Stimulated activated CD4-positive, alpha-beta T cell treated with anti-CD3 and anti-CD28 coated beads, Interleukin-12 subunit alpha, Interleukin-12 subunit beta, amount 100 ng/mL, for 24 hours (primary cell): ENCODE results near the gene CYP4F3.
"Not testable (repeated sequence)": the region's sequence is repeated elsewhere in the genome, so short reads cannot be mapped to it uniquely, and the experiment has no call there.

Experiments
- DNase-seq, 2 experiments: peaks; one replicate each; pipeline ENCODE4 v3.0.0-alpha.2; 2020; ENCODE audit warnings: low read depth in 2 of 2

CYP4F3 gene

GRCh38 chr19:15640294-15640903 is at the start of gene CYP4F3:
Gene CYP4F3 (plus strand): TSS chr19:15640897. CDS start chr19:15641416, 519 bp downstream.
- DNase-seq = no peak

GRCh38 chr19:15591796-15592195 is 48.9 kb upstream of the CYP4F3 start:
- no peak for DNase-seq

GRCh38 chr19:15592506-15592905 is 48.2 kb upstream of the CYP4F3 start:
- not testable (repeated sequence) for DNase-seq

- not testable (repeated sequence) for DNase-seq
These were observed 46.9 kb upstream of the CYP4F3 start for GRCh38 chr19:15593766-15594165.

GRCh38 chr19:15595069-15595468 is 45.6 kb upstream of the CYP4F3 start:
- no peak for DNase-seq

- DNase-seq = not testable (repeated sequence)
These were observed 32.4 kb upstream of the CYP4F3 start for GRCh38 chr19:15607978-15608925.

- DNase-seq = no peak
These were observed 31.4 kb upstream of the CYP4F3 start for GRCh38 chr19:15609261-15609660.

GRCh38 chr19:15612342-15612741 is 28.4 kb upstream of the CYP4F3 start:
- DNase-seq = no peak

- DNase-seq = no peak
These were observed 27.4 kb upstream of the CYP4F3 start for GRCh38 chr19:15613338-15613737.

GRCh38 chr19:15614507-15615379 is 26.0 kb upstream of the CYP4F3 start, which contains the start of gene CYP4F8:
Gene CYP4F8 (plus strand): TSS chr19:15615218. CDS start chr19:15615617, 399 bp downstream.
- DNase-seq = no peak

GRCh38 chr19:15615526-15615925 is 25.2 kb upstream of the CYP4F3 start:
- DNase-seq = no peak

- DNase-seq = no peak
These were observed 24.5 kb upstream of the CYP4F3 start for GRCh38 chr19:15616183-15616582.

GRCh38 chr19:15616627-15617270 is 23.9 kb upstream of the CYP4F3 start:
- DNase-seq = no peak

- no peak for DNase-seq
These were observed 22.4 kb upstream of the CYP4F3 start for GRCh38 chr19:15618321-15618720.

GRCh38 chr19:15621801-15622200 is 18.9 kb upstream of the CYP4F3 start:
- no peak for DNase-seq

- no peak for DNase-seq
These were observed 17.7 kb upstream of the CYP4F3 start for GRCh38 chr19:15622991-15623390.

- no peak for DNase-seq
These were observed 16.9 kb upstream of the CYP4F3 start for GRCh38 chr19:15623711-15624318.

- no peak for DNase-seq
These were observed 12.3 kb upstream of the CYP4F3 start for GRCh38 chr19:15628236-15629002.

- DNase-seq = peak; percentile 76 to 87
These were observed 11.5 kb upstream of the CYP4F3 start for GRCh38 chr19:15629003-15629880.
